GM18873 (cell line): ENCODE results near the gene MMAB.
"Not testable (repeated sequence)": the region's sequence is repeated elsewhere in the genome, so short reads cannot be mapped to it uniquely, and the experiment has no call there.

Source experiments
- ATAC-seq: cut with Tn5 transposase; IDR thresholded peaks from one replicate; pipeline ENCODE4 v1.9.1; 2021; ENCODE audit warnings: mild to moderate bottlenecking, moderate library complexity, moderate number of reproducible peaks; ENCODE audit not compliant: unreplicated experiment, low FRiP score

MMAB gene

GRCh38 chr12:109604132-109604585 is 30.9 kb upstream of the MMAB start:
- no peak for ATAC-seq

GRCh38 chr12:109602132-109602531 is 28.8 kb upstream of the MMAB start:
- ATAC-seq = not testable (repeated sequence)

- ATAC-seq = no peak
These were observed 28.3 kb upstream of the MMAB start for GRCh38 chr12:109601557-109601956.

- no peak for ATAC-seq
These were observed 27.7 kb upstream of the MMAB start for GRCh38 chr12:109600995-109601394.

GRCh38 chr12:109600481-109600880 is 27.2 kb upstream of the MMAB start:
- ATAC-seq = no peak

- no peak for ATAC-seq
These were observed 25.8 kb upstream of the MMAB start for GRCh38 chr12:109599087-109599486.

GRCh38 chr12:109598428-109598854 is 25.1 kb upstream of the MMAB start:
- ATAC-seq = no peak

- ATAC-seq = no peak
These were observed 24.6 kb upstream of the MMAB start for GRCh38 chr12:109597795-109598427.

- ATAC-seq = no peak
These were observed 24.1 kb upstream of the MMAB start for GRCh38 chr12:109597414-109597794.

- ATAC-seq = no peak
These were observed 23.3 kb upstream of the MMAB start for GRCh38 chr12:109596418-109597244.

- no peak for ATAC-seq
These were observed 22.1 kb upstream of the MMAB start for GRCh38 chr12:109595321-109595902.

GRCh38 chr12:109594556-109595317 is 21.4 kb upstream of the MMAB start:
- ATAC-seq = no peak

- ATAC-seq = no peak
These were observed 19.6 kb upstream of the MMAB start for GRCh38 chr12:109592905-109593272.

GRCh38 chr12:109592195-109592904 is 19.0 kb upstream of the MMAB start:
- ATAC-seq = no peak

GRCh38 chr12:109591041-109591440 is 17.7 kb upstream of the MMAB start:
- ATAC-seq = no peak

GRCh38 chr12:109590566-109590965 is 17.3 kb upstream of the MMAB start:
- ATAC-seq = no peak

- ATAC-seq = no peak
These were observed 16.5 kb upstream of the MMAB start for GRCh38 chr12:109589691-109590245.

- ATAC-seq = no peak
These were observed 15.9 kb upstream of the MMAB start for GRCh38 chr12:109589240-109589590.

GRCh38 chr12:109588461-109589239 is 15.3 kb upstream of the MMAB start:
- no peak for ATAC-seq
